Measurements from ENCODE around the gene GRIK1.

DNA sequence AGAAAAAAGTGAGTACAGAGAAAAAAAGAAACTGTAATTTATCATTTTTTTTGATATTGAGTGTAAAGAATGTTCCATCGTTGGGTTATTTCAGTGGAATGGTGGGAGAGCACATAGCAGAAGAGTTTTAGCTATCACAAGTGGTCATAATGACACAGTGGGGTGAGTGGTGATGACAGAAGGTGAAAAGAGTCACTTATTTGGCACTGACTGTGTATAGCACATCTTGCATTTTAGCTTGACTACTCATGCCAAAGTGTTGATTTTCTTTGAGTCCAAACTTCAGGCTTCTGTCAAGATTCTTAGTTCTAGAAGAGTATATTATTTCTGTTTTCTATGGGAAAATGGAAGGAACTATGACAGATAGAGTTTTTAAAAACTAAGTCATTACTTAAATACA is 261.2 kb downstream of the GRIK1 start:
- TF ChIP-seq, protein P1, sequence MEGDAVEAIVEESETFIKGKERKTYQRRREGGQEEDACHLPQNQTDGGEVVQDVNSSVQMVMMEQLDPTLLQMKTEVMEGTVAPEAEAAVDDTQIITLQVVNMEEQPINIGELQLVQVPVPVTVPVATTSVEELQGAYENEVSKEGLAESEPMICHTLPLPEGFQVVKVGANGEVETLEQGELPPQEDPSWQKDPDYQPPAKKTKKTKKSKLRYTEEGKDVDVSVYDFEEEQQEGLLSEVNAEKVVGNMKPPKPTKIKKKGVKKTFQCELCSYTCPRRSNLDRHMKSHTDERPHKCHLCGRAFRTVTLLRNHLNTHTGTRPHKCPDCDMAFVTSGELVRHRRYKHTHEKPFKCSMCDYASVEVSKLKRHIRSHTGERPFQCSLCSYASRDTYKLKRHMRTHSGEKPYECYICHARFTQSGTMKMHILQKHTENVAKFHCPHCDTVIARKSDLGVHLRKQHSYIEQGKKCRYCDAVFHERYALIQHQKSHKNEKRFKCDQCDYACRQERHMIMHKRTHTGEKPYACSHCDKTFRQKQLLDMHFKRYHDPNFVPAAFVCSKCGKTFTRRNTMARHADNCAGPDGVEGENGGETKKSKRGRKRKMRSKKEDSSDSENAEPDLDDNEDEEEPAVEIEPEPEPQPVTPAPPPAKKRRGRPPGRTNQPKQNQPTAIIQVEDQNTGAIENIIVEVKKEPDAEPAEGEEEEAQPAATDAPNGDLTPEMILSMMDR (conservative IDR thresholded peaks at IDR 0.05; ENCODE audit: low read length): no peak
- no peak for TF ChIP-seq EZH2phosphoT487 (IDR thresholded peaks at IDR 0.05; ENCODE audit: borderline replicate concordance)

Data from Loucy (cell line).